Activated CD4-positive, alpha-beta T cell treated with anti-CD3 and anti-CD28 coated beads for 36 hours (primary cell): ENCODE results near the gene CCR7. TPM values are rescaled to one million over a fixed set of nuclear protein-coding genes. Genes with fewer than 3 reads are reported as not detected.

ENCODE experiments used
- ATAC-seq: fragments of 200-7000 bp; cut with Tn5 transposase; one replicate; pipeline ENCODE4 v1.10.0; 2021; ENCODE audit warnings: mild to moderate bottlenecking, moderate library complexity
- CTCF ChIA-PET: fragments of 350-600 bp; sonication (Branson Sonifier 250); formaldehyde crosslinking; loops from one replicate; lab custom pipeline; 2021; ENCODE audit warnings: antibody characterized with exemption; lab: Charles Lee
- POLR2A ChIA-PET: fragments of 350-600 bp; sonication (Branson Sonifier 250); formaldehyde crosslinking; loops from one replicate; lab custom pipeline; 2021; ENCODE audit warnings: antibody characterized with exemption, inconsistent platforms; lab: Charles Lee
- DNase-seq: peaks from one replicate; pipeline ENCODE4 v3.0.0-alpha.2; 2020
- H3K27ac Mint-ChIP-seq: one replicate; pipeline ENCODE4 v1.8.0; 2021; ENCODE audit warnings: mixed read lengths
- H3K27me3 Mint-ChIP-seq: one replicate; pipeline ENCODE4 v1.8.0; 2021; ENCODE audit warnings: mixed read lengths
- H3K36me3 Mint-ChIP-seq: one replicate; pipeline ENCODE4 v1.8.0; 2021; ENCODE audit warnings: low read depth, mixed read lengths
- H3K4me1 Mint-ChIP-seq: one replicate; pipeline ENCODE4 v1.8.0; 2021; ENCODE audit warnings: mixed read lengths
- H3K4me3 Mint-ChIP-seq: one replicate; pipeline ENCODE4 v1.8.0; 2021; ENCODE audit warnings: mild to moderate bottlenecking, moderate library complexity, mixed read lengths
- H3K9me3 Mint-ChIP-seq: one replicate; pipeline ENCODE4 v1.8.0; 2021; ENCODE audit warnings: low read depth, mixed read lengths
- intact Hi-C, 2 experiments: fragments of 100-400 bp; cut with DNase I in 1 of 2; cut with micrococcal nuclease in 1 of 2; formaldehyde crosslinking; loops; one replicate each; pipeline versions ENCODE4 v1.14.2 to v1.15.1; 2022 to 2024; cut with DNase I, micrococcal nuclease
- total RNA-seq, 2 experiments: library from RNA; stranded (reverse); gene quantifications; one replicate each; pipeline ENCODE4 v1.2.3, GENCODE V29; 2021

The CCR7 gene, protein sequence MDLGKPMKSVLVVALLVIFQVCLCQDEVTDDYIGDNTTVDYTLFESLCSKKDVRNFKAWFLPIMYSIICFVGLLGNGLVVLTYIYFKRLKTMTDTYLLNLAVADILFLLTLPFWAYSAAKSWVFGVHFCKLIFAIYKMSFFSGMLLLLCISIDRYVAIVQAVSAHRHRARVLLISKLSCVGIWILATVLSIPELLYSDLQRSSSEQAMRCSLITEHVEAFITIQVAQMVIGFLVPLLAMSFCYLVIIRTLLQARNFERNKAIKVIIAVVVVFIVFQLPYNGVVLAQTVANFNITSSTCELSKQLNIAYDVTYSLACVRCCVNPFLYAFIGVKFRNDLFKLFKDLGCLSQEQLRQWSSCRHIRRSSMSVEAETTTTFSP
- 100 to 1,000 TPM; 325 to 389 TPM for total RNA-seq

GRCh38 chr17:40564883-40565768 lies at the start of gene CCR7:
TSS of gene CCR7 (minus strand) at chr17:40565472. CDS start at chr17:40565409, 63 bp downstream.
- intact Hi-C loops: loop anchor here (5.0 to 10.0 kb wide), 3 partner anchors 162 to 790 kb away; no protein-coding TSS in a partner anchor
- peaks cover 48% of the 10 kb centered on the region for H3K4me1 Mint-ChIP-seq
- POLR2A ChIA-PET: interaction anchor here (0.5 to 9.7 kb wide), 11 partner anchors 12 to 82 kb away, joined by 3 to 195 read pairs (median 31); partner anchors contain the start of gene SMARCE1

GRCh38 chr17:40614431-40615067 lies 49.3 kb upstream of the CCR7 start:
- Mint-ChIP-seq H3K4me1 (peaks cover 77% of the 10 kb centered on the region), H3K4me3 (peak overlapping the region; percentile 54), H3K27me3 (no peaks in the 10 kb centered on the region), H3K27ac (peak overlapping the region; percentile 91), H3K36me3 (no peaks in the 10 kb centered on the region), H3K9me3 (no peaks in the 10 kb centered on the region)
- CTCF ChIA-PET: interaction anchor here (0.6 to 14.5 kb wide), 22 partner anchors 11 to 1051 kb away, joined by 3 to 149 read pairs (median 4); partner anchors contain the start of genes CCR7 and SMARCE1
- DNase-seq (peak; percentile 67), ATAC-seq (peak; percentile 27)
- POLR2A ChIA-PET: interaction anchor here (0.5 to 6.7 kb wide), 10 partner anchors 11 to 1035 kb away, joined by 3 to 170 read pairs (median 6); partner anchors contain the start of genes CCR7 and SMARCE1
- intact Hi-C loops: loop anchor here (1.0 to 10.0 kb wide), 4 partner anchors 15 to 1063 kb away; no protein-coding TSS in a partner anchor

More at GRCh38 chr17:40564883-40565768, at the start of gene CCR7:
- peak; percentile 28 for ATAC-seq
- Mint-ChIP-seq H3K4me3 (peak within 1 kb of the TSS; percentile 94), H3K27me3 (no peaks in the 10 kb centered on the region), H3K27ac (peak within 1 kb of the TSS; percentile 98), H3K36me3 (peaks cover 57% of the 10 kb centered on the region), H3K9me3 (peaks cover 3% of the 10 kb centered on the region)
- CTCF ChIA-PET: interaction anchor here (0.7 to 18.2 kb wide), 8 partner anchors 11 to 82 kb away, joined by 3 to 403 read pairs (median 6); partner anchors contain the start of gene SMARCE1
- peak; percentile 92 for DNase-seq

DNA sequence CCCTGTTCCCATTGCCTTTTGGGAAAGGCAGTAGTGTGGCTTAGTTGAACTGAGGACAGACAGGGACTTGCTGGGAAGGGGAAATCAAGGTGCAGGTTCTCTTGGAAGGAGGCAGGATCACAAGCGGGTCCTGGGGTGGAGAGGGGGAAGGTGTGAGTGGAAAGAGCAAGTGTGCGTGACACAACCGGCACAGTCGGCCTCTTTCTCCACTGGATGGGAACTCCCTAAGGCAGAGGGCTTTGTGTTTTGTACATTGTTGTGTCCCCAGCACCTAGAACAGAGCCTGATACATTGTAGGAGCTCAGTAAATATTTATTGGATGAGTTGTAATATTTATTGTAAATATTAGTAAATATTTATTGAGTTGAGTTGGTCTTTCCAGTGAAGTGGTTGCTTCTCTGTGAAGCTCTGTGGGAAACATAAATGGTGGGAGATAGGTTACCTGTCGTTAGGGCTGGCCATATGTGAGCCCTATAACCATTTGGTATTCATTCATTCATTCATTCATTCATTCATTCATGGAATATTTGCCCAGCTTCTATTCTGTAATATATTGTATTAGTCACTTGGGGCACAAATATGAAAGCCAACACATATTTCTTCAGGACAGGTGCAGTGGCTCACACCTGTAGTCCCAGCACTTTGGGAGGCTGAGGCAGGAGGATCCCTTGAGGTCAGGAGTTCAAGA lies 48.3 kb upstream of the CCR7 start:
- ATAC-seq (no peak), DNase-seq (no peak)
- Mint-ChIP-seq H3K27me3 (no peaks in the 10 kb centered on the region), H3K4me3 (peak overlapping the region; percentile 54), H3K9me3 (no peaks in the 10 kb centered on the region), H3K4me1 (peaks cover 80% of the 10 kb centered on the region), H3K27ac (peak overlapping the region; percentile 82), H3K36me3 (no peaks in the 10 kb centered on the region)
- intact Hi-C loops: loop anchor here in 1 of 2 experiments (5.0 to 10.0 kb wide), 2 partner anchors 791 to 1064 kb away; no protein-coding TSS in a partner anchor
- POLR2A ChIA-PET: interaction anchor here (0.8 to 6.7 kb wide), 3 partner anchors 10 to 78 kb away, joined by 4 to 170 read pairs (median 40); partner anchors contain the start of gene CCR7
- CTCF ChIA-PET: interaction anchor here (0.8 to 14.5 kb wide), 5 partner anchors 10 to 52 kb away, joined by 3 to 149 read pairs (median 14); partner anchors contain the start of genes CCR7 and SMARCE1

- no peaks in the 10 kb centered on the region for H3K36me3 Mint-ChIP-seq
- H3K4me3 Mint-ChIP-seq: peak overlapping the region; percentile 54
- peak overlapping the region; percentile 82 for H3K27ac Mint-ChIP-seq
- H3K9me3 Mint-ChIP-seq: no peaks in the 10 kb centered on the region
- CTCF ChIA-PET: interaction anchor here (0.8 to 14.5 kb wide), 3 partner anchors 35 to 195 kb away, joined by 3 to 149 read pairs (median 14); partner anchors contain the start of genes CCR7, SMARCE1 and TOP2A
- POLR2A ChIA-PET: interaction anchor here (4.5 to 6.7 kb wide), 2 partner anchors 9 to 50 kb away, joined by 40 to 170 read pairs; partner anchors contain the start of gene CCR7
- ATAC-seq (peak; percentile 32), DNase-seq (peak; percentile 83)
- intact Hi-C loops: loop anchor here in 1 of 2 experiments (5.0 to 10.0 kb wide), 2 partner anchors 792 to 1065 kb away; no protein-coding TSS in a partner anchor
- peaks cover 89% of the 10 kb centered on the region for H3K4me1 Mint-ChIP-seq
- no peaks in the 10 kb centered on the region for H3K27me3 Mint-ChIP-seq
Observed at GRCh38 chr17:40612599-40613244, 47.5 kb upstream of the CCR7 start.

DNA sequence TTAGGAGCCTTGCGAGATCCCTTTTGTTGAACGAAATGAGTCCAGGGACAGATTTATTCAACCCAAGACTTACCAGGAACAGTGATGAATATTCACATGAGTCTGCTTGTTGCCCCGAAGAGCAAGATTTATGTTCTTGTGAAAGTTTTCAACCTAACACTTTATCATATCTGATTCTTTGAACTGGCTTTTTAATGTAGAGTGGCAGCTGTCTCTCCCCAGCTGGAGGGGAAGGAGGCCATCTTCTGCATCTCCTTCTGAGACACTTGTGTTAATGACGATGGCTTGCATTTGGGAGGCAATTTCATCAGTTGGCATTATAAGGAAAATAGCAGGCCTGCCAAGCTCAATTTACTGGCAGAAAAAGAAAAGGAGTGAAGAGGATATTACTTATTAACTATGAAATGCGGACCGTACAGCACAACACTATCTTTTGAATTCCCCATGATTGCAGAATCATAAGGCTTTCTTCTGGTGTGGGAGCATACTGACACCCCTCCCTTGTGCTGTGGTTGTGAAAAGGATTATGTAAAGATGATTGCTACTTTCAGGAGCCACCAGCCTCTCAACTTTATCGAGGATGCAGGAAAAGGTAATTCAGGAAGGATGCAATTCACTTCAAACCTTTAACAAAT lies 46.7 kb upstream of the CCR7 start:
- H3K36me3 Mint-ChIP-seq: no peaks in the 10 kb centered on the region
- ChIA-PET POLR2A (interaction anchor here (0.7 to 6.7 kb wide), 2 partner anchors 49 to 194 kb away, joined by 3 to 170 read pairs; partner anchors contain the start of genes CCR7 and TOP2A), CTCF (interaction anchor here (0.8 to 14.5 kb wide), 2 partner anchors 50 to 194 kb away, joined by 3 to 149 read pairs; partner anchors contain the start of genes CCR7 and TOP2A)
- intact Hi-C loops: loop anchor here in 1 of 2 experiments (5.0 to 10.0 kb wide), 2 partner anchors 793 to 1065 kb away; no protein-coding TSS in a partner anchor
- no peaks in the 10 kb centered on the region for H3K27me3 Mint-ChIP-seq
- no peak for DNase-seq
- H3K4me1 Mint-ChIP-seq: peaks cover 96% of the 10 kb centered on the region
- no peak for ATAC-seq
- no peaks in the 10 kb centered on the region for H3K9me3 Mint-ChIP-seq
- H3K4me3 Mint-ChIP-seq: peak overlapping the region; percentile 44
- H3K27ac Mint-ChIP-seq: peak overlapping the region; percentile 84

GRCh38 chr17:40610359-40610758 lies 45.1 kb upstream of the CCR7 start:
- POLR2A ChIA-PET: interaction anchor here (0.6 to 6.7 kb wide), 8 partner anchors 10 to 217 kb away, joined by 3 to 170 read pairs (median 6); partner anchors contain the start of gene CCR7
- no peaks in the 10 kb centered on the region for H3K36me3 Mint-ChIP-seq
- H3K4me1 Mint-ChIP-seq: peaks cover 95% of the 10 kb centered on the region
- DNase-seq (no peak), ATAC-seq (peak; percentile 35)
- H3K9me3 Mint-ChIP-seq: no peaks in the 10 kb centered on the region
- intact Hi-C loops: loop anchor here (1.0 to 10.0 kb wide), 3 partner anchors 8 to 1067 kb away; no protein-coding TSS in a partner anchor
- CTCF ChIA-PET: interaction anchor here (14.5 kb wide), 1 partner anchor 49 kb away, joined by 149 read pairs; the partner anchor contains the start of gene CCR7
- no peaks in the 10 kb centered on the region for H3K27me3 Mint-ChIP-seq
- H3K27ac Mint-ChIP-seq: peak overlapping the region; percentile 82
- peak overlapping the region; percentile 11 for H3K4me3 Mint-ChIP-seq

- peak; percentile 61 for ATAC-seq
- CTCF ChIA-PET: interaction anchor here (0.6 to 14.5 kb wide), 2 partner anchors 46 to 52 kb away, joined by 4 to 149 read pairs; partner anchors contain the start of gene CCR7
- Mint-ChIP-seq H3K4me3 (peak overlapping the region; percentile 39), H3K9me3 (no peaks in the 10 kb centered on the region), H3K27me3 (no peaks in the 10 kb centered on the region), H3K4me1 (peaks cover 98% of the 10 kb centered on the region), H3K27ac (peak overlapping the region; percentile 86), H3K36me3 (no peaks in the 10 kb centered on the region)
- peak; percentile 52 for DNase-seq
- intact Hi-C loops: loop anchor here in 1 of 2 experiments (1.0 to 10.0 kb wide), 4 partner anchors 9 to 833 kb away; partner anchors contain the start of gene TOP2A
- POLR2A ChIA-PET: interaction anchor here (3.0 kb wide), 1 partner anchor 46 kb away, joined by 31 read pairs; no protein-coding TSS in a partner anchor
Observed at GRCh38 chr17:40608061-40608581, 42.8 kb upstream of the CCR7 start.

DNA sequence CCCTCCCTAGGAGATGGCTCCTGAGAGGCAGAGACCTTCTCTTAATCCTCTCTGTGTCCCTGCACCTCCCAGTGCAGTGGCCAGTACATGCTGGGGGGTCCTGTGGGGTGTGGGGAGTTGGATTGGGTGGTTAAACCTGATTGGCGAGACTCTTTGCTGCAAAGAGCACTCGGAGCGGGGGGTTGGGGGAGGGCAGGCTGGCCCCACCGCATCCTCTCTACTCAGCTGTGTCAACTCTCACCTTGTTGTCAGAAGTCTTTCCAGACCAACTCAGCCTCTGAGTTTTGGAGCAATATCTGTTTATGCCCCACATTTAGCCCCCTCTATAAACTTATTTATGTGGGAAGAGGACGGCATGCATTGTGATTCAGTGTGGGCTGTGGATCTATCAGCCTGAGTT lies 42.4 kb upstream of the CCR7 start:
- CTCF ChIA-PET: interaction anchor here (0.6 to 14.5 kb wide), 2 partner anchors 46 to 51 kb away, joined by 4 to 149 read pairs; partner anchors contain the start of gene CCR7
- intact Hi-C loops: loop anchor here in 1 of 2 experiments (1.0 to 10.0 kb wide), 4 partner anchors 8 to 833 kb away; partner anchors contain the start of gene TOP2A

More for the DNA sequence above, 42.4 kb upstream of the CCR7 start:
- Mint-ChIP-seq H3K27ac (peak overlapping the region; percentile 86), H3K9me3 (no peaks in the 10 kb centered on the region), H3K4me3 (peak overlapping the region; percentile 39), H3K4me1 (peaks cover 98% of the 10 kb centered on the region), H3K27me3 (no peaks in the 10 kb centered on the region), H3K36me3 (no peaks in the 10 kb centered on the region)
- peak; percentile 69 for DNase-seq
- peak; percentile 13 for ATAC-seq
- POLR2A ChIA-PET: interaction anchor here (3.0 kb wide), 1 partner anchor 45 kb away, joined by 31 read pairs; no protein-coding TSS in a partner anchor
